PC-3 (cell line): ENCODE data around the gene PAMR1. TPM values are rescaled to one million over a fixed set of nuclear protein-coding genes. Genes with fewer than 3 reads are reported as not detected.

Source experiments
- ATAC-seq: fragments of 200-7000 bp; cut with Tn5 transposase; 2 replicates; pipeline ENCODE4 v1.9.1; 2020; ENCODE audit warnings: mild to moderate bottlenecking, moderate library complexity
- BruUV-seq: library from RNA; stranded (reverse); fragments of 400-500 nt; replicated peaks from 2 replicates; lab custom pipeline; 2021; lab: Mats Ljungman, UMichigan
- CTCF ChIA-PET: fragments of 300-600 bp; sonication (Branson Sonifier 250); formaldehyde crosslinking; loops from one replicate; lab custom pipeline; 2022; ENCODE audit warnings: antibody characterized with exemption; lab: Charles Lee
- POLR2A ChIA-PET: fragments of 300-600 bp; sonication (Branson Sonifier 250); formaldehyde crosslinking; loops from one replicate; lab custom pipeline; 2022; ENCODE audit warnings: antibody characterized with exemption; ENCODE audit not compliant: unreplicated experiment; lab: Charles Lee
- DNase-seq: peaks from one replicate; pipeline ENCODE4 v3.0.0-alpha.2; 2015
- H2AFZ ChIP-seq: fragments of 300-600 bp; sonication (generic); 2 replicates; pipeline ENCODE4 v1.6.0; 2016; ENCODE audit warnings: antibody characterized with exemption, low read length
- H3F3A ChIP-seq: fragments of 300-600 bp; sonication (generic); one replicate; pipeline ENCODE4 v1.6.0; 2017; ENCODE audit warnings: antibody characterized with exemption, low read length, control low read depth, mild to moderate bottlenecking; ENCODE audit not compliant: unreplicated experiment
- H3K27ac ChIP-seq: fragments of 300-600 bp; sonication (generic); 2 replicates; pipeline ENCODE4 v1.5.1; 2016; ENCODE audit warnings: mild to moderate bottlenecking, low read length
- H3K27me3 ChIP-seq: fragments of 300-600 bp; sonication (generic); 2 replicates; pipeline ENCODE4 v1.6.1; 2016; ENCODE audit warnings: low read length, mixed read lengths
- H3K36me3 ChIP-seq: fragments of 300-600 bp; sonication (generic); 2 replicates; pipeline ENCODE4 v1.6.1; 2016; ENCODE audit warnings: low read depth, mixed run types, low read length, mixed read lengths
- H3K4me1 ChIP-seq: fragments of 300-600 bp; sonication (generic); 2 replicates; pipeline ENCODE4 v1.5.1; 2016; ENCODE audit warnings: low read length; ENCODE audit not compliant: insufficient read depth
- H3K4me2 ChIP-seq: fragments of 300-600 bp; sonication (generic); 2 replicates; pipeline ENCODE4 v1.6.0; 2016; ENCODE audit warnings: low read length
- H3K4me3 ChIP-seq: fragments of 300-600 bp; sonication (generic); 2 replicates; pipeline ENCODE4 v1.5.1; 2016; ENCODE audit warnings: mild to moderate bottlenecking, low read length, mixed read lengths
- H3K79me2 ChIP-seq: fragments of 300-600 bp; sonication (generic); 2 replicates; pipeline ENCODE4 v1.6.1; 2017; ENCODE audit warnings: low read length, mixed read lengths
- H3K9ac ChIP-seq: fragments of 300-600 bp; sonication (generic); 2 replicates; pipeline ENCODE4 v1.6.0; 2016; ENCODE audit warnings: mild to moderate bottlenecking, low read length
- H3K9me2 ChIP-seq: fragments of 300-600 bp; sonication (generic); replicated peaks from 2 replicates; pipeline ENCODE4 v1.6.1; 2016; ENCODE audit warnings: mixed run types, low read length, mixed read lengths
- H3K9me3 ChIP-seq: fragments of 300-600 bp; sonication (generic); 2 replicates; pipeline ENCODE4 v1.6.1; 2016; ENCODE audit warnings: low read length, mixed read lengths
- H4K20me1 ChIP-seq: fragments of 300-600 bp; sonication (generic); 2 replicates; pipeline ENCODE4 v1.6.1; 2016; ENCODE audit warnings: low read length, mixed read lengths
- CTCF ChIP-seq: fragments of 300-600 bp; sonication (generic); conservative IDR thresholded peaks from 2 replicates; pipeline ENCODE4 v1.5.1; 2017; ENCODE audit warnings: antibody characterized with exemption, low read depth, mild to moderate bottlenecking, low read length
- EZH2 ChIP-seq: fragments of 300-600 bp; sonication (generic); IDR thresholded peaks from one replicate; pipeline ENCODE4 v1.6.1; 2017; ENCODE audit warnings: antibody characterized with exemption, mild to moderate bottlenecking, low read length; ENCODE audit not compliant: unreplicated experiment
- EZH2phosphoT487 ChIP-seq: fragments of 300-600 bp; sonication (generic); IDR thresholded peaks from 2 replicates; pipeline ENCODE4 v1.6.1; 2018; ENCODE audit warnings: mild to moderate bottlenecking, antibody characterized with exemption, low read length, borderline replicate concordance
- intact Hi-C: fragments of 100-400 bp; cut with micrococcal nuclease; formaldehyde crosslinking; loops from 2 replicates; pipeline ENCODE4 v1.9.0; 2023
- total RNA-seq: library from RNA; depleted of rRNA; stranded (reverse); fragments of >200 nt; gene quantifications from 2 replicates; pipeline ENCODE4 v1.2.3, GENCODE V29; 2014

The PAMR1 gene
- total RNA-seq, 1 experiment from 2014 or later = not detected

GRCh38 chr11:35394941-35395340 is 130.5 kb downstream of the PAMR1 start:
- Histone ChIP-seq H4K20me1 (no peaks in the 10 kb centered on the region), H2AFZ (no peak overlapping the region), H3F3A (no peaks in the 10 kb centered on the region), H3K79me2 (no peaks in the 10 kb centered on the region), H3K4me1 (peaks cover 21% of the 10 kb centered on the region), H3K4me2 (no peak overlapping the region), H3K27me3 (no peaks in the 10 kb centered on the region), H3K9me3 (no peaks in the 10 kb centered on the region), H3K9me2 (no peaks in the 10 kb centered on the region), H3K4me3 (no peak overlapping the region), H3K36me3 (no peaks in the 10 kb centered on the region), H3K27ac (no peak overlapping the region), H3K9ac (no peak overlapping the region)
- BruUV-seq = no TSS peak
- DNase-seq = no peak
- ChIA-PET POLR2A (interaction anchor here (0.7 kb wide), 1 partner anchor 385 kb away, joined by 4 read pairs; no protein-coding TSS in a partner anchor), CTCF (interaction anchor here (1.0 kb wide), 1 partner anchor 397 kb away, joined by 4 read pairs; no protein-coding TSS in a partner anchor)
- no peak for TF ChIP-seq EZH2
- no peak for TF ChIP-seq CTCF
- no peak for TF ChIP-seq EZH2phosphoT487
- ATAC-seq = no peak
- intact Hi-C loops = loop anchor here (5.0 to 10.0 kb wide), 5 partner anchors 58 to 810 kb away; no protein-coding TSS in a partner anchor

DNA sequence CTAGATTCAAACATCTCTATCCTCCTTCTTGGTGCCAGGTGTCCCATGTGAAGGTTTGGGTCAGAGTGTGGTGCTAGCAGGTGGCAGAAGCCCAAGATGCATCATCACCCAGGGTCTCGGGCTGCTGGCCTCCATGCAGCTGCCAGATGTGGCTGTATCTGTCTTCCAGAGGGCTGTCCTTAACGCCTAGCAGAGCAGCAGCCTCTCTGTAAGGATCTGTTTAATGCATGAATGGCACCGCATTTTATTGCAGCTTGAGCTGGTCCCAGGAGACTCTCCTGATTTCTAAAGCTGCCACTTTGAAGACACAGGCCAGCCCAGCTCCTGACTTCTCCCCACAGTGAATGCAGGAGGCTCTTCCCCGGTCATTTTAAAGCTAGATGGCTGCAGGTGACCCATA is 132.3 kb downstream of the PAMR1 start:
- no peak for TF ChIP-seq CTCF
- TF ChIP-seq EZH2 = no peak
- no peak for TF ChIP-seq EZH2phosphoT487
- no peak overlapping the region for H3K9ac ChIP-seq
- H3F3A ChIP-seq = no peaks in the 10 kb centered on the region
- DNase-seq (no peak), ATAC-seq (no peak)
- intact Hi-C loops = loop anchor here (2.0 to 10.0 kb wide), 6 partner anchors 56 to 808 kb away; no protein-coding TSS in a partner anchor
- H3K4me1 ChIP-seq = peaks cover 21% of the 10 kb centered on the region
- no peaks in the 10 kb centered on the region for H3K36me3 ChIP-seq
- POLR2A ChIA-PET = no interaction called here
- no peaks in the 10 kb centered on the region for H4K20me1 ChIP-seq
- no peak overlapping the region for H3K4me2 ChIP-seq
- no peak overlapping the region for H3K4me3 ChIP-seq
- H3K9me3 ChIP-seq = no peaks in the 10 kb centered on the region
- H3K27ac ChIP-seq = no peak overlapping the region
- BruUV-seq = no TSS peak
- H3K9me2 ChIP-seq = no peaks in the 10 kb centered on the region
- H2AFZ ChIP-seq = no peak overlapping the region
- no peaks in the 10 kb centered on the region for H3K27me3 ChIP-seq
- CTCF ChIA-PET = interaction anchor here (0.5 to 0.6 kb wide), 2 partner anchors 468 to 636 kb away, joined by 3 read pairs; no protein-coding TSS in a partner anchor
- H3K79me2 ChIP-seq = no peaks in the 10 kb centered on the region
